ENCODE data around the gene CLEC20A. TPM values are rescaled to one million over a fixed set of nuclear protein-coding genes. Genes with fewer than 3 reads are reported as not detected.

Gene CLEC20A
- total and polyA plus RNA-seq, 9 of the 15 experiments (the other 6 are each of a cell fraction or from before 2014, with no cell fraction given) = not detected

GRCh38 chr1:178541379-178541778 lies 44.6 kb upstream of the CLEC20A start:
- H3K27me3 ChIP-seq (ENCODE audit: control insufficient read depth in 2 of 2, insufficient read depth in 2 of 2, low read length in 2 of 2) = peaks cover 25 to 58% of the 10 kb centered on the region in 2 experiments
- no peak overlapping the region for H3K9ac ChIP-seq (ENCODE audit: insufficient read depth in 1 of 2, low read depth in 2 of 2, low read length in 2 of 2)
- WGBS (ENCODE audit: insufficient coverage, low coverage, missing lambda C conversion rate) = 22% methylated on average over 4 of the region's 5 CpGs
- no TSS peak for BruUV-seq (replicated peaks)
- ChIA-PET POLR2A (interaction anchor here (0.7 kb wide), 1 partner anchor 128 kb away, joined by 3 read pairs; no protein-coding TSS in a partner anchor), CTCF (ENCODE audit: low intra/inter-chr PET ratio) (interaction anchor here (2.7 kb wide), 1 partner anchor 212 kb away, joined by 15 read pairs; no protein-coding TSS in a partner anchor)
- FAIRE-seq (no peak), DNase-seq (ENCODE audit: extremely low read depth in 1 of 4, low spot score in 3 of 4) (no peak), ATAC-seq (no peak)
- no peaks in the 10 kb centered on the region; the same call in 1 of the 2 replicates for H4K20me1 ChIP-seq (replicated peaks; ENCODE audit: control insufficient read depth, insufficient read depth, low read length)
- H3K9me1 ChIP-seq (ENCODE audit: control insufficient read depth, insufficient read depth, low read length) = peaks cover 5% of the 10 kb centered on the region
- no peak overlapping the region; the same call in 1 of the 2 replicates for H2AFZ ChIP-seq (ENCODE audit: low read depth, low read length)
- no peak overlapping the region for H3K4me2 ChIP-seq (ENCODE audit: insufficient read depth, low read length)
- no peaks in the 10 kb centered on the region for H3K79me2 ChIP-seq (ENCODE audit: control insufficient read depth, insufficient read depth, low read length)
- H3K4me3 ChIP-seq = no peak overlapping the region
- H3K9me3 ChIP-seq (replicated peaks; ENCODE audit: control insufficient read depth, insufficient read depth, low read depth, low read length) = no peaks in the 10 kb centered on the region
- in situ Hi-C loops (cut with MboI) (loop anchor here (25.0 kb wide), 1 partner anchor 821 kb away; the partner anchor contains the start of gene AXDND1), intact Hi-C loops (cut with micrococcal nuclease) (loop anchor here (5.0 to 10.0 kb wide), 2 partner anchors 541 to 833 kb away; partner anchors contain the start of gene TOR3A)
- TF ChIP-seq KLF6 (CRISPR knock-in tag; IDR thresholded peaks at IDR 0.05; ENCODE audit: borderline replicate concordance) = no peak
- TF ChIP-seq NCOR1 (IDR thresholded peaks at IDR 0.05) = no peak
- TF ChIP-seq RBM39 (optimal IDR thresholded peaks at IDR 0.05; ENCODE audit: low read depth, low read length) = no peak
- TF ChIP-seq HEY1 (CRISPR knock-in tag; IDR thresholded peaks at IDR 0.05; ENCODE audit: borderline replicate concordance) = no peak
- no peak for TF ChIP-seq ZBTB34 (CRISPR knock-in tag; IDR thresholded peaks at IDR 0.05)
- TF ChIP-seq CEBPZ (IDR thresholded peaks at IDR 0.05; ENCODE audit: borderline replicate concordance, low read depth, low read length) = no peak
- no peak for TF ChIP-seq GATAD2B (IDR thresholded peaks at IDR 0.05; ENCODE audit: borderline replicate concordance)
- no peak for TF ChIP-seq BRF1 (IDR thresholded peaks at IDR 0.05; ENCODE audit: borderline replicate concordance, extremely low read depth, insufficient read length)
- TF ChIP-seq POLR2AphosphoS2 (IDR thresholded peaks at IDR 0.05; ENCODE audit: low read length) = no peak
- TF ChIP-seq EZH2 (IDR thresholded peaks at IDR 0.05; ENCODE audit: borderline replicate concordance, low read depth, low read length) = no peak
- TF ChIP-seq NCOA6 (IDR thresholded peaks at IDR 0.05) = no peak
- peaks cover 0 to 16% of the 10 kb centered on the region in 2 experiments; a peak in 4 of 5 replicates for H3K4me1 ChIP-seq (replicated peaks in 1 of 2; ENCODE audit: control insufficient read depth in 2 of 2, insufficient read depth in 2 of 2, low read length in 2 of 2)
- no peak overlapping the region for H3K27ac ChIP-seq (ENCODE audit: extremely low read depth, low read depth, low read length)
- H3K36me3 ChIP-seq (ENCODE audit: control insufficient read depth, insufficient read depth, low read length) = no peaks in the 10 kb centered on the region

All from K562 (cell line).